H1 (cell line): ENCODE measurements around the gene FUNDC1. TPM values are rescaled to one million over a fixed set of nuclear protein-coding genes. Genes with fewer than 3 reads are reported as not detected.

Experiments used
- CTCF ChIA-PET: fragments of 300-600 bp; sonication (Branson Sonifier 250); formaldehyde crosslinking; loops from one replicate; lab custom pipeline; 2021; ENCODE audit not compliant: partially characterized antibody; lab: Charles Lee
- POLR2A ChIA-PET: fragments of 300-600 bp; sonication (Branson Sonifier 250); formaldehyde crosslinking; loops from one replicate; lab custom pipeline; 2021; ENCODE audit warnings: inconsistent platforms; ENCODE audit not compliant: partially characterized antibody; lab: Charles Lee
- DNase-seq, 2 experiments: peaks; one replicate each; pipeline versions ENCODE4 v3.0.0 to v3.0.0-alpha.2; 2010 to 2022; ENCODE audit warnings: low spot score in 2 of 2, low read depth in 1 of 2, mixed read lengths in 1 of 2
- FAIRE-seq: peaks from 2 replicates; lab custom pipeline; 2011; peaks lifted over from hg19 to GRCh38; lab: Jason Lieb, UNC
- H2AFZ ChIP-seq: 2 replicates; pipeline ENCODE4 v1.8.1; 2012; ENCODE audit warnings: low read length, inconsistent platforms
- H2AK5ac ChIP-seq: 2 replicates; pipeline ENCODE4 v1.6.1; 2013; ENCODE audit warnings: low read depth, low read length
- H2BK120ac ChIP-seq: replicated peaks from 2 replicates; pipeline ENCODE3; 2013; ENCODE audit warnings: low read depth, low read length, inconsistent platforms
- H2BK12ac ChIP-seq: 2 replicates; pipeline ENCODE4 v1.6.1; 2013; ENCODE audit warnings: low read depth, low read length
- H2BK15ac ChIP-seq: 2 replicates; pipeline ENCODE4 v1.6.1; 2013; ENCODE audit warnings: low read length
- H2BK20ac ChIP-seq: 2 replicates; pipeline ENCODE4 v1.6.1; 2013; ENCODE audit warnings: low read length
- H2BK5ac ChIP-seq: 2 replicates; pipeline ENCODE4 v1.6.1; 2013; ENCODE audit warnings: low read depth, low read length
- H3K14ac ChIP-seq: 2 replicates; pipeline ENCODE4 v1.6.1; 2013; ENCODE audit warnings: inconsistent platforms; ENCODE audit not compliant: insufficient read length
- H3K18ac ChIP-seq: 2 replicates; pipeline ENCODE4 v1.6.1; 2013; ENCODE audit warnings: low read length; ENCODE audit errors: extremely low read depth
- H3K23ac ChIP-seq: 2 replicates; pipeline ENCODE4 v1.6.1; 2013; ENCODE audit warnings: inconsistent platforms; ENCODE audit not compliant: insufficient read length
- H3K23me2 ChIP-seq: 2 replicates; pipeline ENCODE4 v1.6.1; 2013; ENCODE audit warnings: low read depth, low read length
- H3K27ac ChIP-seq: 2 replicates; pipeline ENCODE4 v1.6.1; 2011; ENCODE audit warnings: low read depth, low read length, inconsistent platforms
- H3K27me3 ChIP-seq, 4 experiments: replicated peaks in 1 of 4; 1 replicate in 1 of 4; 2 replicates in 3 of 4; pipeline versions ENCODE4 v1.6.1 to v1.8.1; 2011 to 2013; ENCODE audit warnings: low read length in 3 of 4, mild to moderate bottlenecking in 3 of 4, inconsistent platforms in 2 of 4, mixed read lengths in 2 of 4, moderate library complexity in 1 of 4; ENCODE audit not compliant: control insufficient read depth in 3 of 4, insufficient read depth in 3 of 4; ENCODE audit errors: extremely low read depth in 1 of 4
- H3K36me3 ChIP-seq, 4 experiments: 2 replicates each; pipeline versions ENCODE4 v1.6.1 to v1.8.1; 2011 to 2013; ENCODE audit warnings: mild to moderate bottlenecking in 4 of 4, low read length in 3 of 4, moderate library complexity in 2 of 4, control low read depth in 1 of 4, inconsistent platforms in 1 of 4; ENCODE audit not compliant: insufficient read depth in 4 of 4, control insufficient read depth in 2 of 4
- H3K4ac ChIP-seq: replicated peaks from 2 replicates; pipeline ENCODE3; 2013; ENCODE audit warnings: low read length, low read depth, mixed read lengths, inconsistent platforms; ENCODE audit not compliant: insufficient read length
- H3K4me1 ChIP-seq, 4 experiments: replicated peaks in 1 of 4; 1 replicate in 1 of 4; 2 replicates in 3 of 4; pipeline versions ENCODE4 v1.6.1 to v1.8.1; 2011 to 2013; ENCODE audit warnings: low read length in 3 of 4, inconsistent platforms in 2 of 4, mixed read lengths in 1 of 4; ENCODE audit not compliant: insufficient read depth in 4 of 4, control insufficient read depth in 3 of 4
- H3K4me2 ChIP-seq, 2 experiments: 2 replicates each; pipeline versions ENCODE4 v1.6.1 to v1.8.1; 2011 to 2013; ENCODE audit warnings: low read depth in 2 of 2, low read length in 2 of 2, control low read depth in 1 of 2, inconsistent platforms in 1 of 2, mild to moderate bottlenecking in 1 of 2; ENCODE audit not compliant: insufficient read depth in 1 of 2
- H3K4me3 ChIP-seq, 4 experiments: fragments of 200-600, 300-600 bp in 1 of 4; sonication (generic), shearing (Covaris generic), sonication (Bioruptor Twin) in 1 of 4; 2 replicates each; pipeline versions ENCODE4 v1.5.1 to v1.8.1; 2011 to 2016; ENCODE audit warnings: low read length in 4 of 4, low read depth in 3 of 4, control low read depth in 2 of 4, inconsistent platforms in 2 of 4, mild to moderate bottlenecking in 2 of 4, mixed read lengths in 1 of 4, moderate library complexity in 1 of 4; ENCODE audit not compliant: insufficient read depth in 2 of 4; ENCODE audit errors: extremely low read depth in 1 of 4
- H3K56ac ChIP-seq: replicated peaks from 2 replicates; pipeline ENCODE3; 2013; ENCODE audit warnings: low read depth, mild to moderate bottlenecking, mixed read lengths, low read length, inconsistent platforms; ENCODE audit not compliant: insufficient read length
- H3K79me1 ChIP-seq: 2 replicates; pipeline ENCODE4 v1.6.1; 2013; ENCODE audit warnings: low read depth, low read length, control low read depth
- H3K79me2 ChIP-seq, 2 experiments: 2 replicates each; pipeline versions ENCODE4 v1.6.1 to v1.8.1; 2012 to 2013; ENCODE audit warnings: low read length in 2 of 2, mild to moderate bottlenecking in 2 of 2, inconsistent platforms in 1 of 2; ENCODE audit not compliant: insufficient read depth in 2 of 2, control insufficient read depth in 1 of 2
- H3K9ac ChIP-seq, 4 experiments: replicated peaks in 1 of 4; 1 replicate in 1 of 4; 2 replicates in 3 of 4; pipeline versions ENCODE4 v1.6.1 to v1.8.1; 2011 to 2013; ENCODE audit warnings: low read depth in 3 of 4, low read length in 3 of 4, control low read depth in 2 of 4, mild to moderate bottlenecking in 2 of 4, moderate library complexity in 2 of 4, inconsistent platforms in 1 of 4; ENCODE audit errors: extremely low read depth in 1 of 4
- H3K9me3 ChIP-seq, 2 experiments: 2 replicates each; pipeline versions ENCODE4 v1.6.1 to v1.8.1; 2012 to 2013; ENCODE audit warnings: mild to moderate bottlenecking in 2 of 2, moderate library complexity in 2 of 2, control low read depth in 1 of 2, inconsistent platforms in 1 of 2, low read depth in 1 of 2, low read length in 1 of 2, mixed read lengths in 1 of 2; ENCODE audit not compliant: insufficient read depth in 2 of 2
- H4K20me1 ChIP-seq, 2 experiments: replicated peaks in 1 of 2; 2 replicates each; pipeline versions ENCODE3 to v1.8.1; 2011 to 2013; ENCODE audit warnings: inconsistent platforms in 2 of 2, low read length in 2 of 2, mild to moderate bottlenecking in 1 of 2; ENCODE audit not compliant: insufficient read depth in 2 of 2, control insufficient read depth in 1 of 2
- H4K5ac ChIP-seq: 2 replicates; pipeline ENCODE4 v1.6.1; 2013; ENCODE audit warnings: low read length, low read depth, mixed read lengths, inconsistent platforms; ENCODE audit not compliant: insufficient read length
- H4K8ac ChIP-seq: 2 replicates; pipeline ENCODE4 v1.8.0; 2013; ENCODE audit warnings: mild to moderate bottlenecking, moderate library complexity, low read length, inconsistent platforms; ENCODE audit not compliant: insufficient read depth; ENCODE audit errors: extremely low read depth
- H4K91ac ChIP-seq: replicated peaks from 2 replicates; pipeline ENCODE3; 2013; ENCODE audit warnings: low read length, mixed read lengths, inconsistent platforms; ENCODE audit not compliant: insufficient read length
- BACH1 ChIP-seq: IDR thresholded peaks from 2 replicates; pipeline ENCODE4 v1.6.1; 2012; ENCODE audit warnings: low read length, improper control_type of control experiment
- BCL11A ChIP-seq, 2 experiments: IDR thresholded peaks; one replicate each; pipeline ENCODE4 v1.6.1; 2011; ENCODE audit warnings: low read depth in 2 of 2, low read length in 2 of 2, mild to moderate bottlenecking in 2 of 2
- CBX8 ChIP-seq: fragments of 300-800, 300-1000 bp; sonication (generic); IDR thresholded peaks from 2 replicates; pipeline ENCODE4 v1.7.1; 2016; ENCODE audit warnings: low read depth, low read length, borderline replicate concordance
- CREB1 ChIP-seq: IDR thresholded peaks from 2 replicates; pipeline ENCODE4 v1.6.1; 2012; ENCODE audit warnings: inconsistent platforms
- FOSL1 ChIP-seq: IDR thresholded peaks from 2 replicates; pipeline ENCODE4 v1.6.1; 2011; ENCODE audit warnings: mild to moderate bottlenecking, low read depth, low read length, moderate library complexity; ENCODE audit not compliant: insufficient read depth
- HDAC2 ChIP-seq, 2 experiments: fragments of 300-600 bp in 1 of 2; sonication (generic) in 1 of 2; IDR thresholded peaks; 2 replicates each; pipeline ENCODE4 v1.6.1; 2011 to 2012; ENCODE audit warnings: low read depth in 2 of 2, low read length in 2 of 2, mild to moderate bottlenecking in 2 of 2, moderate library complexity in 2 of 2, borderline replicate concordance in 1 of 2, inconsistent platforms in 1 of 2
- JUN ChIP-seq: IDR thresholded peaks from 2 replicates; pipeline ENCODE4 v1.6.1; 2011; ENCODE audit warnings: low read depth, mild to moderate bottlenecking, improper control_type of control experiment, low read length
- RNF2 ChIP-seq: fragments of 200-900, 300-1000 bp; sonication (generic); IDR thresholded peaks from 2 replicates; pipeline ENCODE4 v1.7.1; 2016; ENCODE audit warnings: borderline replicate concordance, low read depth, mild to moderate bottlenecking, antibody characterized with exemption, low read length; ENCODE audit not compliant: poor library complexity, severe bottlenecking; ENCODE audit errors: missing control alignments
- SIRT6 ChIP-seq: IDR thresholded peaks from one replicate; pipeline ENCODE4 v1.7.1; 2012; ENCODE audit warnings: low read length, inconsistent platforms
- SP2 ChIP-seq: IDR thresholded peaks from 2 replicates; pipeline ENCODE4 v1.6.1; 2012; ENCODE audit warnings: mild to moderate bottlenecking, low read length, inconsistent platforms
- TAF1 ChIP-seq: IDR thresholded peaks from 2 replicates; pipeline ENCODE4 v1.6.1; 2011; ENCODE audit warnings: mild to moderate bottlenecking, low read depth, low read length
- TCF12 ChIP-seq: IDR thresholded peaks from 2 replicates; pipeline ENCODE4 v1.6.1; 2011; ENCODE audit warnings: low read depth, mild to moderate bottlenecking, low read length
- WGBS, 2 experiments: shearing (Covaris generic) in 1 of 2; methylation state at CpG; one replicate each; pipeline versions ENCODE4 v1.1.6 to v1.1.7; 2013 to 2015; ENCODE audit warnings: low lambda C conversion rate in 2 of 2, mixed read lengths in 2 of 2, inconsistent platforms in 1 of 2, low coverage in 1 of 2, missing lambda C conversion rate in 1 of 2; ENCODE audit not compliant: insufficient replicate concordance in 2 of 2, insufficient coverage in 1 of 2, insufficient read length in 1 of 2; ENCODE audit errors: extremely low coverage in 1 of 2, missing lambda C conversion rate in 1 of 2; 5-methylcytosine and 5-hydroxymethylcytosine counted together
- polyA plus RNA-seq, 7 experiments: library from polyadenylated mRNA; depleted of rRNA in 3 of 7; stranded (reverse) in 5 of 7; unstranded in 2 of 7; fragments of >200 nt in 5 of 7; fragments of 200-250 nt in 2 of 7; gene quantifications; 1 replicate in 5 of 7; 2 replicates in 1 of 7; 4 replicates in 1 of 7; pipeline versions ENCODE4 v1.2.1 to v1.2.3, GENCODE V29; 2011 to 2013; ENCODE audit warnings: missing spikeins in 2 of 7, mixed read lengths in 2 of 7
- total RNA-seq: library from RNA; stranded (reverse); fragmentation: NEBNext Ultra II Directional; extraction: Animal tissue kit (Norgen Biotek cat#: 25700); gene quantifications from 2 replicates; pipeline ENCODE4 v1.2.1, GENCODE V29; 2021
- TF ChIP-seq, protein P1 (sequence below), 3 experiments: IDR thresholded peaks; 1 replicate in 2 of 3; 2 replicates in 1 of 3; pipeline versions ENCODE4 v1.5.1 to v1.6.1; 2011; ENCODE audit warnings: low read length in 3 of 3, mild to moderate bottlenecking in 3 of 3, inconsistent platforms in 2 of 3, low read depth in 1 of 3, moderate library complexity in 1 of 3; ENCODE audit not compliant: insufficient read depth in 1 of 3; ENCODE audit errors: control extremely low read depth in 1 of 3

The FUNDC1 gene
- total and polyA plus RNA-seq, 2 of the 8 experiments (the other 6 are each of a cell fraction or from before 2014, with no cell fraction given) = 13.7 to 24.1 TPM

DNA sequence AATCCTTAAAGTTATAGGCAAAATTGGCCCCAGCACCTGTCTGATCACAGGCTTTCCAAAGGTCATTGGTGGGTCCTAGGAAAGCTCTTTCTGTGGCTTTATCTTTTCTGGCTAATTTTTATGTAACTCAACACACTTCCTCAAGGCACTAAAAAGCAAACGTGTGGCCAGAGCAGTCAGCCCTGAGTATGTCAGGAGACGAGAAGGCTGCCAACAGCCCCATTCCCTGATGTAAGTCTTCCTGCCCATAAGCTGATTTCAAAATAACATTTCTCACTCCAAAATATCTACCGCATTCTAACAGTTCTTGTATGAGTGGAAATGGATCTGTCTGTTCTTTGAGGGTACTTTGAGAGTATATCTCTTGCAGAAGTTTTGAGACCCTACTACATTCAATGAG, 25.5 kb upstream of the FUNDC1 start:
- Histone ChIP-seq H2BK15ac (no peak overlapping the region), H4K5ac (no peak overlapping the region), H3K23me2 (no peaks in the 10 kb centered on the region), H3K9ac (no peak overlapping the region), H3K79me1 (no peaks in the 10 kb centered on the region), H3K27ac (no peak overlapping the region), H3K23ac (no peak overlapping the region), H2BK20ac (no peak overlapping the region), H3K4ac (no peak overlapping the region), H2BK12ac (no peak overlapping the region), H3K18ac (no peak overlapping the region), H2AK5ac (no peak overlapping the region), H3K4me3 (no peak overlapping the region), H3K79me2 (no peaks in the 10 kb centered on the region), H4K8ac (no peak overlapping the region), H2BK5ac (no peak overlapping the region), H3K14ac (no peak overlapping the region), H3K27me3 (no peaks in the 10 kb centered on the region), H3K56ac (no peak overlapping the region), H2AFZ (no peak overlapping the region), H3K9me3 (no peaks in the 10 kb centered on the region), H4K20me1 (no peaks in the 10 kb centered on the region), H3K4me1 (no peaks in the 10 kb centered on the region), H4K91ac (no peak overlapping the region), H2BK120ac (no peak overlapping the region), H3K36me3 (no peaks in the 10 kb centered on the region), H3K4me2 (no peak overlapping the region)
- FAIRE-seq (no peak), DNase-seq (no peak)
- CTCF ChIA-PET = no interaction called here
- POLR2A ChIA-PET = no interaction called here
- 78% methylated on average over 3 of the region's 3 CpGs; no CpG with 5 or more reads in 1 of the 2 experiments for WGBS, 2 experiments
- TF ChIP-seq BACH1 (no peak), JUN (no peak), RNF2 (no peak), SIRT6 (no peak), CREB1 (no peak), FOSL1 (no peak), CBX8 (no peak), SP2 (no peak), HDAC2 (IDR thresholded peaks at IDR 0.05; ENCODE audit: borderline replicate concordance in 1 of 2, low read depth in 2 of 2, low read length in 2 of 2) (no peak), TAF1 (no peak), TCF12 (no peak), BCL11A (IDR thresholded peaks at IDR 0.05; ENCODE audit: low read depth in 2 of 2, low read length in 2 of 2) (no peak)
- TF ChIP-seq, protein P1, sequence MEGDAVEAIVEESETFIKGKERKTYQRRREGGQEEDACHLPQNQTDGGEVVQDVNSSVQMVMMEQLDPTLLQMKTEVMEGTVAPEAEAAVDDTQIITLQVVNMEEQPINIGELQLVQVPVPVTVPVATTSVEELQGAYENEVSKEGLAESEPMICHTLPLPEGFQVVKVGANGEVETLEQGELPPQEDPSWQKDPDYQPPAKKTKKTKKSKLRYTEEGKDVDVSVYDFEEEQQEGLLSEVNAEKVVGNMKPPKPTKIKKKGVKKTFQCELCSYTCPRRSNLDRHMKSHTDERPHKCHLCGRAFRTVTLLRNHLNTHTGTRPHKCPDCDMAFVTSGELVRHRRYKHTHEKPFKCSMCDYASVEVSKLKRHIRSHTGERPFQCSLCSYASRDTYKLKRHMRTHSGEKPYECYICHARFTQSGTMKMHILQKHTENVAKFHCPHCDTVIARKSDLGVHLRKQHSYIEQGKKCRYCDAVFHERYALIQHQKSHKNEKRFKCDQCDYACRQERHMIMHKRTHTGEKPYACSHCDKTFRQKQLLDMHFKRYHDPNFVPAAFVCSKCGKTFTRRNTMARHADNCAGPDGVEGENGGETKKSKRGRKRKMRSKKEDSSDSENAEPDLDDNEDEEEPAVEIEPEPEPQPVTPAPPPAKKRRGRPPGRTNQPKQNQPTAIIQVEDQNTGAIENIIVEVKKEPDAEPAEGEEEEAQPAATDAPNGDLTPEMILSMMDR (IDR thresholded peaks at IDR 0.05; ENCODE audit: control extremely low read depth in 1 of 3, insufficient read depth in 1 of 3, low read depth in 1 of 3, low read length in 3 of 3) = no peak
